ENCODE results near the gene GTF2A1L. TPM values are rescaled to one million over a fixed set of nuclear protein-coding genes. Genes with fewer than 3 reads are reported as not detected.

Gene GTF2A1L
- total and polyA plus RNA-seq, 10 donors, result 0.06 to 4.7 (median 0.94) TPM; not detected in 1

DNA sequence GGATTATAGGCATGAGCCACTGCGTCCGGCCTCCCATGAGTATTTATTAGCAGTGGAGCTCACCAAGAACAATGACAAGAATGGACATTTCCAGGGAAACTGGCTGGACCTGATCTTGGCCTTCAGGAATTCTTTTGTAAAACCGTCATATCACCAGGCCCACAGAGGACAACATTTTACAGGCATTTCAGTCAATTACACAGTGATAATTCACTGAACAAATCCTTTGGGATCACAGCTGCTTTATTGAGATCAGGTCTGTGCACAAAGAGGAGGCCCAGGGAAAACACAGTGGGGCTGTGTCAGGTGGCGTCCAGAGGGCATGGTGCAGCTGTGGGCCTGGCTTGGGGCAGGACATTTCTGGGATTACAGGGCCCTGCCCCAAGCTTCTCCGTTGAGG lies 30.1 kb upstream of the GTF2A1L start:
- no peak for DNase-seq
- WGBS, 5 donors, result 82 to 95% (median 86%) methylated on average over 4 to 5 of the region's 5 CpGs
- Histone ChIP-seq H3K4me3 (no peak overlapping the region), H3K27ac (no peak overlapping the region), H3K27me3 (replicated peaks in 1 of 7) (no peaks in the 10 kb centered on the region), H3K36me3 (no peaks in the 10 kb centered on the region), H3K9me3 (no peaks in the 10 kb centered on the region), H3K4me1 (peaks cover 0 to 12% (median 0%) of the 10 kb centered on the region in 6 donors)
- intact Hi-C loops (cut with DNase I; ENCODE audit: low total_unique reads), result no loop called here
- TF ChIP-seq POLR2A (IDR thresholded peaks at IDR 0.05), result no peak
- TF ChIP-seq POLR2AphosphoS5 (IDR thresholded peaks at IDR 0.05), result no peak
- TF ChIP-seq, protein P1, sequence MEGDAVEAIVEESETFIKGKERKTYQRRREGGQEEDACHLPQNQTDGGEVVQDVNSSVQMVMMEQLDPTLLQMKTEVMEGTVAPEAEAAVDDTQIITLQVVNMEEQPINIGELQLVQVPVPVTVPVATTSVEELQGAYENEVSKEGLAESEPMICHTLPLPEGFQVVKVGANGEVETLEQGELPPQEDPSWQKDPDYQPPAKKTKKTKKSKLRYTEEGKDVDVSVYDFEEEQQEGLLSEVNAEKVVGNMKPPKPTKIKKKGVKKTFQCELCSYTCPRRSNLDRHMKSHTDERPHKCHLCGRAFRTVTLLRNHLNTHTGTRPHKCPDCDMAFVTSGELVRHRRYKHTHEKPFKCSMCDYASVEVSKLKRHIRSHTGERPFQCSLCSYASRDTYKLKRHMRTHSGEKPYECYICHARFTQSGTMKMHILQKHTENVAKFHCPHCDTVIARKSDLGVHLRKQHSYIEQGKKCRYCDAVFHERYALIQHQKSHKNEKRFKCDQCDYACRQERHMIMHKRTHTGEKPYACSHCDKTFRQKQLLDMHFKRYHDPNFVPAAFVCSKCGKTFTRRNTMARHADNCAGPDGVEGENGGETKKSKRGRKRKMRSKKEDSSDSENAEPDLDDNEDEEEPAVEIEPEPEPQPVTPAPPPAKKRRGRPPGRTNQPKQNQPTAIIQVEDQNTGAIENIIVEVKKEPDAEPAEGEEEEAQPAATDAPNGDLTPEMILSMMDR (IDR thresholded peaks at IDR 0.05 in 8 of 11, conservative IDR thresholded peaks at IDR 0.05 in 3 of 11), result no peak

DNA sequence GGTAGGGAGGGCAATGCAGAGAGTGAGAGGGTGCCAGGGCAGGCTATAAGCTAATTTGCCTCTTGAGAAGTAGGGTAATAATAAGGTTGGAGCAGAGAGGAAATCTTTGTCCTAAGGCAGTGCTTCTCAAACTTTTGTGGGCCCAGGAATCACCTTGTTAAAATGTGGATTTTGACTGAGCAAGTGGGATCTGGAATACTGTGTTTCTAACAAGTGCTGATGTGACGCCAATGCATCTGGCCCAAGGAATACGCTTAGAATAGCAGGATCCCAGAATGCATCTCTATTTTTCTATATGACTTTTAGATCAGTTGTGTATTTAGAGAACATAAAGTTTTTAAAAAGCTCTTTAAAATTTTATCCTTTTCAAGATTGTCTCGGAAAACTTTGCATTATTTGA lies 29.7 kb upstream of the GTF2A1L start:
- WGBS, 5 donors, result 92 to 96% (median 94%) methylated on average over 3 of the region's 3 CpGs
- H3K36me3 ChIP-seq, result no peaks in the 10 kb centered on the region
- H3K27ac ChIP-seq, result no peak overlapping the region
- no peak for DNase-seq
- no peaks in the 10 kb centered on the region for H3K9me3 ChIP-seq
- no peak overlapping the region for H3K4me3 ChIP-seq
- TF ChIP-seq POLR2A (IDR thresholded peaks at IDR 0.05) (no peak), POLR2AphosphoS5 (IDR thresholded peaks at IDR 0.05) (no peak)
- TF ChIP-seq, protein P1 (IDR thresholded peaks at IDR 0.05 in 8 of 11, conservative IDR thresholded peaks at IDR 0.05 in 3 of 11), result no peak
- intact Hi-C loops (cut with DNase I; ENCODE audit: low total_unique reads), result no loop called here
- no peaks in the 10 kb centered on the region for H3K27me3 ChIP-seq (replicated peaks in 1 of 7)
- peaks cover 0 to 12% (median 0%) of the 10 kb centered on the region in 6 donors for H3K4me1 ChIP-seq

DNA sequence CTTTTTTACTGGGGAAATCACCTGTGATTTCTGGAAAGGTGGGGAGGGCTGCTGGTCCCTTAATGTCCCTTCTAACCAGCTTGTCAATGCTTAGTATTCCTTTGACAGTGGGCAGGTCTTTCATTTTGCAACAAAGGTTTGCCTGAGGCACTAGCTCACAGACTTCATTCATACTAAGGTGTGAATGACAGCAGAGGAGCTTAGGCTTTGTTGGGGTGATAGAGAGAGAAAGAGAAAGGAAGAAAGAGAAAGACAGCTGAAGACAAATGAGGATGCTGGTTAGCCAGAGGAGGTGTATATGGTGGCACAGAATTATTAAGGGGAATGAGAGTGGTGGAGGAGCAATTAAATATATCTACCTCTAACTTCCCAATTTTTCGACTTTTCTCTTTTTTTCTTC lies 28.9 kb upstream of the GTF2A1L start:
- H3K9me3 ChIP-seq, result no peaks in the 10 kb centered on the region
- TF ChIP-seq, protein P1 (IDR thresholded peaks at IDR 0.05 in 8 of 11, conservative IDR thresholded peaks at IDR 0.05 in 3 of 11), result no peak
- TF ChIP-seq POLR2AphosphoS5 (IDR thresholded peaks at IDR 0.05) (no peak), POLR2A (IDR thresholded peaks at IDR 0.05) (no peak)
- WGBS, 5 donors, result 21 to 58% (median 33%) methylated on average over 1 of the region's 1 CpG
- H3K4me3 ChIP-seq, result no peak overlapping the region
- H3K36me3 ChIP-seq, result no peaks in the 10 kb centered on the region
- H3K27ac ChIP-seq, result no peak overlapping the region
- no peak for DNase-seq
- no peaks in the 10 kb centered on the region for H3K27me3 ChIP-seq (replicated peaks in 1 of 7)
- peaks cover 0 to 12% (median 0%) of the 10 kb centered on the region in 6 donors for H3K4me1 ChIP-seq
- intact Hi-C loops (cut with DNase I; ENCODE audit: low total_unique reads), result no loop called here

DNA sequence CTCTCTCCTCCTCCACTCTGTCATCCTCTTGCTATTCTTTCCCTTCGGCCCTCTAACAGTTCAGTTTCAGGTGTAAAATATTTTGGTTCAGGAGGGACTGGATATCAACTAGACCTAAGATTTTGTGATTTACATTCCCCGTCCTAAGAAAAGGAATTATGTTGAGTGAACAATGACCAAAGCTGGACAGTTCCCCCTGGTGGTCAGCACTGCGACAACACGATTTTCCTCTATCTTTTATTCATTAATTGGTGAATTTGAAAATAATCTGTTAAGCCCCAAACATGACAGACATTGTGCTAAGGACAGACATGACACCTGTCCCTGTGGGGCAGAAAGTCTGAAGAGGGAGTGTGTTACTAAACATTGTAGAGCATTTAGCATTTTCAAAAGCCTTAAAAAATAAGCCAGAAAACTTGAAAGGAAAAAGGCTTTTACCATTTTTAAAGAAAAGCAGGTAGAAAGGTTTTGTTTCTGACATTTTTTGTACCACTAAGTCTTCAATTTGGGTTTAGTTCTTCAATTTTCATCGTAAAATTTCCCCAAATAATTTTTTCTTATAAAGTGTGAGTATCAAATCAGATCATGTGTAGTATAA lies 28.4 kb upstream of the GTF2A1L start:
- Histone ChIP-seq H3K9me3 (no peaks in the 10 kb centered on the region), H3K36me3 (no peaks in the 10 kb centered on the region), H3K27me3 (replicated peaks in 1 of 7) (no peaks in the 10 kb centered on the region), H3K4me1 (peaks cover 0 to 12% (median 0%) of the 10 kb centered on the region in 6 donors), H3K27ac (no peak overlapping the region), H3K4me3 (no peak overlapping the region)
- TF ChIP-seq POLR2AphosphoS5 (IDR thresholded peaks at IDR 0.05) (no peak), POLR2A (IDR thresholded peaks at IDR 0.05) (no peak)
- TF ChIP-seq, protein P1 (IDR thresholded peaks at IDR 0.05 in 8 of 11, conservative IDR thresholded peaks at IDR 0.05 in 3 of 11), result peak in 8 of 11 experiments; percentile 10 to 48 (median 39)
- intact Hi-C loops (cut with DNase I; ENCODE audit: low total_unique reads), result no loop called here
- 29 to 42% (median 34%) methylated on average over 5 of the region's 5 CpGs for WGBS, 5 donors
- DNase-seq, result no peak
